IMR-90 (cell line): Measurements from ENCODE around the gene EMC9.
"Not testable (repeated sequence)": the region's sequence is repeated elsewhere in the genome, so short reads cannot be mapped to it uniquely, and the experiment has no call there.

Source experiments
- CTCF ChIP-seq: conservative IDR thresholded peaks from 2 replicates; pipeline ENCODE4 v1.5.1; 2012; ENCODE audit warnings: mild to moderate bottlenecking, low read depth, low read length, improper control_type of control experiment
- MAZ ChIP-seq: IDR thresholded peaks from 2 replicates; pipeline ENCODE4 v1.6.1; 2012; ENCODE audit warnings: low read depth, mild to moderate bottlenecking, low read length, improper control_type of control experiment, moderate library complexity, borderline replicate concordance
- POLR2A ChIP-seq: IDR thresholded peaks from 2 replicates; pipeline ENCODE4 v1.6.1; 2012; ENCODE audit warnings: mild to moderate bottlenecking, low read depth, low read length
- RFX5 ChIP-seq: IDR thresholded peaks from 2 replicates; pipeline ENCODE4 v1.8.0; 2012; ENCODE audit warnings: low read depth, mild to moderate bottlenecking, low read length, moderate library complexity

GRCh38 chr14:24105609-24106239 is 35.7 kb downstream of the EMC9 start:
- not testable (repeated sequence) for TF ChIP-seq CTCF, RFX5, MAZ, POLR2A
